Mesendoderm (in vitro differentiated cells): ENCODE results near the gene KAT6B.

Source experiments
- DNase-seq: peaks from one replicate; pipeline ENCODE4 v3.0.0; 2013
- H2AK5ac ChIP-seq: 2 replicates; pipeline ENCODE4 v1.6.1; 2013; ENCODE audit warnings: low read length, inconsistent platforms
- H2BK120ac ChIP-seq: 2 replicates; pipeline ENCODE4 v1.6.1; 2013; ENCODE audit warnings: low read depth, mild to moderate bottlenecking, low read length, moderate library complexity, mixed read lengths
- H2BK15ac ChIP-seq: replicated peaks from 2 replicates; pipeline ENCODE4 v1.6.1; 2013; ENCODE audit warnings: low read depth, mild to moderate bottlenecking, moderate library complexity
- H2BK5ac ChIP-seq: 2 replicates; pipeline ENCODE4 v1.6.1; 2013; ENCODE audit warnings: low read length, inconsistent platforms
- H3K18ac ChIP-seq: 2 replicates; pipeline ENCODE4 v1.6.1; 2013; ENCODE audit warnings: mild to moderate bottlenecking, low read length, mixed read lengths
- H3K23ac ChIP-seq: one replicate; pipeline ENCODE4 v1.6.1; 2013; ENCODE audit warnings: low read length
- H3K27ac ChIP-seq: 2 replicates; pipeline ENCODE4 v1.5.1; 2013; ENCODE audit warnings: low read depth, mild to moderate bottlenecking, inconsistent platforms, low read length, moderate library complexity
- H3K27me3 ChIP-seq: 2 replicates; pipeline ENCODE4 v1.6.1; 2013; ENCODE audit warnings: low read length, control low read depth, mild to moderate bottlenecking, inconsistent platforms; ENCODE audit not compliant: insufficient read depth, poor library complexity
- H3K36me3 ChIP-seq: 2 replicates; pipeline ENCODE4 v1.6.1; 2013; ENCODE audit warnings: low read length, inconsistent platforms; ENCODE audit not compliant: control insufficient read depth, insufficient read depth
- H3K4ac ChIP-seq: one replicate; pipeline ENCODE4 v1.6.1; 2013; ENCODE audit warnings: low read depth, mild to moderate bottlenecking, low read length, moderate library complexity
- H3K4me1 ChIP-seq: 2 replicates; pipeline ENCODE4 v1.6.1; 2013; ENCODE audit warnings: low read depth, low read length, inconsistent platforms; ENCODE audit not compliant: control insufficient read depth
- H3K4me2 ChIP-seq: 2 replicates; pipeline ENCODE4 v1.6.1; 2013; ENCODE audit warnings: low read length
- H3K4me3 ChIP-seq: 2 replicates; pipeline ENCODE4 v1.5.1; 2013; ENCODE audit warnings: mild to moderate bottlenecking, low read length
- H3K56ac ChIP-seq: one replicate; pipeline ENCODE4 v1.6.1; 2013; ENCODE audit warnings: low read length
- H3K79me1 ChIP-seq: 2 replicates; pipeline ENCODE4 v1.6.1; 2013; ENCODE audit warnings: low read length, inconsistent platforms
- H3K79me2 ChIP-seq: 2 replicates; pipeline ENCODE4 v1.6.1; 2013; ENCODE audit warnings: mild to moderate bottlenecking, low read length; ENCODE audit not compliant: control insufficient read depth, insufficient read depth
- H3K9ac ChIP-seq: 2 replicates; pipeline ENCODE4 v1.6.1; 2013; ENCODE audit warnings: low read length, inconsistent platforms
- H4K5ac ChIP-seq: one replicate; pipeline ENCODE4 v1.6.1; 2013; ENCODE audit warnings: low read length
- H4K8ac ChIP-seq: one replicate; pipeline ENCODE4 v1.6.1; 2013; ENCODE audit warnings: low read depth, mild to moderate bottlenecking, control low read depth, low read length, moderate library complexity
- WGBS: extraction: QIAGEN DNeasy Blood & Tissue Kit; methylation state at CpG from one replicate; pipeline ENCODE4 v1.1.7; 2013; ENCODE audit warnings: low lambda C conversion rate, missing lambda C conversion rate; ENCODE audit not compliant: insufficient coverage; ENCODE audit errors: extremely low coverage; 5-methylcytosine and 5-hydroxymethylcytosine counted together

The KAT6B gene

GRCh38 chr10:74901867-74902450 lies 75.6 kb downstream of the KAT6B start:
- H2BK120ac ChIP-seq = no peak overlapping the region
- no peak overlapping the region for H3K4me2 ChIP-seq
- H3K27me3 ChIP-seq = no peaks in the 10 kb centered on the region
- no peak overlapping the region for H3K18ac ChIP-seq
- no peak overlapping the region for H3K23ac ChIP-seq
- H2BK15ac ChIP-seq = no peak overlapping the region
- no peaks in the 10 kb centered on the region for H3K36me3 ChIP-seq
- WGBS = no CpG with 5 or more reads among the region's 6 CpGs
- H2AK5ac ChIP-seq = no peak overlapping the region
- H3K79me1 ChIP-seq = peaks cover 5% of the 10 kb centered on the region
- H2BK5ac ChIP-seq = no peak overlapping the region
- no peaks in the 10 kb centered on the region for H3K4me1 ChIP-seq
- H3K9ac ChIP-seq = no peak overlapping the region
- H3K4me3 ChIP-seq = no peak overlapping the region
- H4K5ac ChIP-seq = no peak overlapping the region
- no peak overlapping the region for H3K27ac ChIP-seq
- no peak for DNase-seq
- no peak overlapping the region for H3K4ac ChIP-seq
- H3K56ac ChIP-seq = no peak overlapping the region
- H3K79me2 ChIP-seq = peaks cover 5% of the 10 kb centered on the region
- H4K8ac ChIP-seq = no peak overlapping the region

- H3K18ac ChIP-seq = no peak overlapping the region
- H2AK5ac ChIP-seq = no peak overlapping the region
- no peaks in the 10 kb centered on the region for H3K36me3 ChIP-seq
- H3K4me1 ChIP-seq = no peaks in the 10 kb centered on the region
- H3K27ac ChIP-seq = no peak overlapping the region
- H3K27me3 ChIP-seq = no peaks in the 10 kb centered on the region
- no peak overlapping the region for H2BK120ac ChIP-seq
- H3K56ac ChIP-seq = no peak overlapping the region
- H3K9ac ChIP-seq = no peak overlapping the region
- no peak overlapping the region for H3K4me3 ChIP-seq
- no peak overlapping the region for H4K8ac ChIP-seq
- no peak overlapping the region for H2BK5ac ChIP-seq
- no CpG with 5 or more reads among the region's 3 CpGs for WGBS
- no peak overlapping the region for H3K23ac ChIP-seq
- no peak overlapping the region for H3K4me2 ChIP-seq
- H4K5ac ChIP-seq = no peak overlapping the region
- H3K4ac ChIP-seq = no peak overlapping the region
- no peak overlapping the region for H2BK15ac ChIP-seq
- no peak for DNase-seq
- H3K79me2 ChIP-seq = peaks cover 3% of the 10 kb centered on the region
- H3K79me1 ChIP-seq = peaks cover 5% of the 10 kb centered on the region
Observed at GRCh38 chr10:74903491-74903890, 77.1 kb downstream of the KAT6B start.

- Histone ChIP-seq H2BK5ac (no peak overlapping the region), H3K27ac (no peak overlapping the region), H3K4me1 (no peaks in the 10 kb centered on the region), H3K4ac (no peak overlapping the region), H2BK120ac (no peak overlapping the region), H3K4me2 (no peak overlapping the region), H3K9ac (no peak overlapping the region), H4K8ac (no peak overlapping the region), H3K4me3 (no peak overlapping the region), H2BK15ac (no peak overlapping the region), H3K36me3 (no peaks in the 10 kb centered on the region), H3K79me2 (peaks cover 3% of the 10 kb centered on the region), H3K23ac (no peak overlapping the region), H2AK5ac (no peak overlapping the region), H3K18ac (no peak overlapping the region), H4K5ac (no peak overlapping the region), H3K27me3 (no peaks in the 10 kb centered on the region), H3K79me1 (peaks cover 5% of the 10 kb centered on the region), H3K56ac (no peak overlapping the region)
- DNase-seq = no peak
- WGBS = no CpG with 5 or more reads among the region's 6 CpGs
Observed at GRCh38 chr10:74906611-74907198, 80.3 kb downstream of the KAT6B start.

- H3K9ac ChIP-seq = no peak overlapping the region
- no peaks in the 10 kb centered on the region for H3K4me1 ChIP-seq
- no peak overlapping the region for H3K23ac ChIP-seq
- no peak overlapping the region for H2BK5ac ChIP-seq
- H3K4me3 ChIP-seq = no peak overlapping the region
- no peak overlapping the region for H2BK15ac ChIP-seq
- no peak overlapping the region for H4K8ac ChIP-seq
- H3K4ac ChIP-seq = no peak overlapping the region
- H3K18ac ChIP-seq = no peak overlapping the region
- no peak overlapping the region for H4K5ac ChIP-seq
- no peaks in the 10 kb centered on the region for H3K27me3 ChIP-seq
- no peaks in the 10 kb centered on the region for H3K36me3 ChIP-seq
- WGBS = no CpG with 5 or more reads among the region's 1 CpG
- H3K79me2 ChIP-seq = no peaks in the 10 kb centered on the region
- no peak for DNase-seq
- H2AK5ac ChIP-seq = no peak overlapping the region
- no peak overlapping the region for H2BK120ac ChIP-seq
- H3K79me1 ChIP-seq = no peaks in the 10 kb centered on the region
- H3K56ac ChIP-seq = no peak overlapping the region
- no peak overlapping the region for H3K27ac ChIP-seq
- H3K4me2 ChIP-seq = no peak overlapping the region
Observed at GRCh38 chr10:74909670-74910069, 83.3 kb downstream of the KAT6B start.

GRCh38 chr10:74910241-74910975 lies 84.0 kb downstream of the KAT6B start:
- Histone ChIP-seq H3K4me3 (no peak overlapping the region), H3K9ac (no peak overlapping the region), H3K36me3 (no peaks in the 10 kb centered on the region), H3K79me1 (peaks cover 3% of the 10 kb centered on the region), H3K79me2 (no peaks in the 10 kb centered on the region), H4K5ac (no peak overlapping the region), H4K8ac (no peak overlapping the region), H3K23ac (no peak overlapping the region), H3K27me3 (no peaks in the 10 kb centered on the region), H2BK15ac (no peak overlapping the region), H2BK120ac (no peak overlapping the region), H3K18ac (no peak overlapping the region), H3K27ac (no peak overlapping the region), H3K4ac (no peak overlapping the region), H3K56ac (no peak overlapping the region), H3K4me1 (no peaks in the 10 kb centered on the region), H2BK5ac (no peak overlapping the region), H2AK5ac (no peak overlapping the region), H3K4me2 (no peak overlapping the region)
- no peak for DNase-seq
- WGBS = no CpG with 5 or more reads among the region's 4 CpGs
